ENCODE results near the gene OPCML.

The OPCML gene

DNA sequence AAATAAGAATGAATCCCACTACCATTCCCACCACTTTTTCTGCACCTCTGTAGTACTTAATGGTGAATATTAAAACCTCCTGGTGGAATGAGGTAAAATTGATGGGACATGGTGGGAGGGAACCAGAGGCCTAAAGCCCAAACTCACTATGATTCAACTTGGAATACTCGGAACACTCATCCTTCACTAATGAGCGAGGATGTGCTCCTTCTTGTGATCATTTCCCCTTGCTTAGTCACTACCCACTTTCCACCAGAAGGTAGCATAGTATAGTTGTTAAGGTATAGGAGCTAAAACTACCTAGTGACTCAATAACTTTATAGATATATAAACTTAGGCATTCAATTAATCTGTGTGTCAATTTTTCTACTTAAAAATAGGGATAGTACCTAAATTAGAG lies 728.9 kb downstream of the OPCML start:
- DNase-seq (ENCODE audit: low read depth, low spot score) = no peak

- no peak for DNase-seq (ENCODE audit: low read depth, low spot score)
These were observed 729.4 kb downstream of the OPCML start for GRCh38 chr11:132802947-132803346.

DNA sequence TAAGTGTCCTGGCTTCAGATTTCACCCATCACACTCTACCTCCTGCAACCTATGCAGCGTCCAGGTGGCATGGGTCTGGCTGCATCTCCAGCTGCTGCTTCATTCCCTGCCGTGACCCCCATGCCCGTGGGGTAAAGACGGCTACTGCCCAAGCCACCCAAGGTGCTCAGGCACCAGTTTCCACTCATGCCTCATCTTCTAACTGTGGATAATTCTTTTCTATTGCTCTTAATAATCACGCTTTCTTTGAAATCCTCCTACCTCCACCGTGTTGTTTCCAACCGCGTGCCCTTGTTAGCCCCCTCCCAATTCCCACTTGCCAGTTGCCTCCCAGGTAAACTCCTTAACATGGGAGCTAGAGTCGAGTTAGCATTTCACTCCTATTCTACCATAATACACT lies 738.5 kb downstream of the OPCML start:
- no peak for DNase-seq (ENCODE audit: low read depth, low spot score)

- DNase-seq (ENCODE audit: low read depth, low spot score) = no peak
These were observed 739.8 kb downstream of the OPCML start for GRCh38 chr11:132792341-132793140.

GRCh38 chr11:132790971-132791370 lies 741.3 kb downstream of the OPCML start:
- DNase-seq (ENCODE audit: low read depth, low spot score) = no peak

GRCh38 chr11:132790466-132790865 lies 741.8 kb downstream of the OPCML start:
- no peak for DNase-seq (ENCODE audit: low read depth, low spot score)

DNA sequence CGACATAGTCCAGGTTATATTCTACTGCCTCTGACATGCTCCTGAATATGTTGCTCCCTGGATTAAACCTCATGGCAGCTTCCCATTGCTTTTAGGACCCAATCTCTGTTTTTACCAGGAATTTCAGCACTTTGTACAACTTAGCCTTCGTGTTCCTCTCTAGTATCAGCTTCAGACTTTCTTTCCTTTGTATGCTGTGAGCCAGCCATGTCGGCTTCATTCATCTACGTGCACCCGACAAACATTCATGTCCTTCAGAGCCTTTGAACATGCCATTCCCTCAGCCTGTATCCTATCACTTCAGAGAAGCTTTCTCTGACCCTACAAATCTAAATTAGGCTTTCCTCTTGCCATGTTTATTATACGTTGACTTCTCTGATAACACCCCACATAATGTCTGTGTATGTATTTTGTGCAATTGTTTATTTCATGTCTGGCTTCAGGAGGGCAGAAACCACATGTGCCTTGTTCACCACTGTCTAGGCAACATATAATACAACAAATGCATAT lies 743.4 kb downstream of the OPCML start:
- no peak for DNase-seq (ENCODE audit: low read depth, low spot score)

DNA sequence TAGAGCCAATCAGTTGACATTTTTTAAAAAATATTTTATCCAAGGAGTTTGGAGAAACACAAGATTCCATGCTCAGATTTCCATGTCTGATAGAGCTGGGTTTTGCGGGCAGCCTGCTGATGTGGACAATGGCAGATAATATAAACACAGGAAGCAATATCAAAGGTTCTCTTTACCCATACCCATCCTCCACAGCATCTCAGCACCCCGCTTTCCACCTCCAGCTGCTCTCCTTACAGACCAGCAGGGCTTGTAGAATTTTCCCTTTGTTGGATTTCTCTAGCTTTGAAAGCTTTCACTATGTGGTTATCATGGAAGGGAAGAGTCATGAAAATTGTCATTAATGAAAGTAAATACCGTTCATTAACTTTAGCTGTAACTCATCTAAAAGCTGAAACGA lies 746.4 kb downstream of the OPCML start:
- DNase-seq (ENCODE audit: low read depth, low spot score) = no peak

DNA sequence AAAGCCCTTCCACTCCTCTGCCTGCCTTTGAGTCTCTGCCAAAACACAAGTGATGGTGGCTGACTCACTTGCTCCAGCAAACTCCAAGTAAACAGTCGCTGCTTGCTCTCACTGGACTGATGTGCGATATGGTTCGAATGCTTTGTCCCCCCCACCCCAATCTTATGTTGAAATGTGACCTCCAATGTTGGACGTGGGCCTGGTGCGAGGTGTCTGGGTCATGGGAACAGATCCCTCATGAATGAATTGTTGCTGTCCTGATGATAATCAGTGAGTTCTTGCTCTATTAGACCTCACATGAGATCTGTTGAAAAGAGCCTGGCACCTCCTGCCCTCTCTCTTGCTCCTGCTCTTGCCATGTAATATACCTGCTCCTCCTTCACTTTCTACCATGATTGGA lies 747.9 kb downstream of the OPCML start:
- no peak for DNase-seq (ENCODE audit: low read depth, low spot score)

DNA sequence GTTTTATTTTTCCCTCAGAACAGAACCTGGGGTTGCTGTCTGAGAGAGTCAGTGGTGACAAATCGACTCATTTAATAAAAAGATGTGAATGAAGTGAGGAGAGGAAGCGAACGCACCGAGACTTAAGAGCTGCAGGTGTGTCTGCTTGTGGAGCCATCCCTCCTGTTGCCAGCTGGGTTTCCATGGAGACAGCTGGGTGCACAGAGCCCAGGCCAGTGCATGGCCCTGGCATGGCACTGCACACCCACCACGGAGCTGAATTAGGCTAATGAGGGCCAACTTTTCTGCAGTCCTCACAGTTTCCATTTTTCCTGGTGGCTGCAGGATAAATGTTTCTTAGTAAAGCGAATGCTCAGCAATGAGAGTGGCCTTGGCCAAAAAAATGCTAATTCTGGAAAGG lies 750.2 kb downstream of the OPCML start:
- DNase-seq (ENCODE audit: low read depth, low spot score) = no peak

- no peak for DNase-seq (ENCODE audit: low read depth, low spot score)
These were observed 752.3 kb downstream of the OPCML start for GRCh38 chr11:132780046-132780445.

DNA sequence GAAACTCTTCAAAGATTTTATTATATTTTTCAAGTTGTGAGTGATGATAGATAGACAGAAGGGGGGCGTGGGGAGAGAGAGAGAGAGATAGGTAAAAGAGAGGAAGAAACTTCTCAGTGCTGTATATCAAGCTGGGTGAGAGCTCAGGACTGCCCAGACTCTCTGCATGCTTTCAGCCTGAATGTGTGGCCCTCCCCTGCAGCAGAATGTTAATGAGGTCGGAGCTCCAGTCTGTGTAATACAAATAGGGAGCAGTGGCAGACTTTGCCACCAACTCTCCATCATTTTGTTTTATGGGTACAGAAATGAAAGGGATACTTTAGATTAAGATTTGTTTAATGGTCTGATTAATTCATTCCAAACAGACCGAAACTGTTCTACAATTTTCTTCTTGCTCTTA lies 752.8 kb downstream of the OPCML start:
- DNase-seq (ENCODE audit: low read depth, low spot score) = no peak

- no peak for DNase-seq (ENCODE audit: low read depth, low spot score)
These were observed 755.0 kb downstream of the OPCML start for GRCh38 chr11:132777067-132777975.

DNA sequence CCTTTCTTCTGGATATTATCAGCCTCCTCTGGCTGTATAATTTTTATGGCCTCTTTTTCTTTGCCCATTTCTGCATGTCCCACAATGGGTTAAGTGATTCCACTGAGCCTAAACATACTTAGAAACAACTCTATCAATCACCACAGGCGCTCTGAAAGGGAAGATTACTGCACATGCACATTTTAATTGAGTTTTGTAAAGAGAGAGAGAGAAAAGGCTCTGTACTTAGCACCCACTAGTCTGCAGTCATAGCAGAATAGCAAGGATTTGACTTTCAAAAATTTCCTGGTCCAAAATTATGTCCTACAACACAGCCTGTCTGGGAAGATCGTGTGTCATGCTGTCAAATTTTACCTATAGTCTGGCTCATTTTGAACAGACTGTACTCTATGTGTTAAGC lies 758.5 kb downstream of the OPCML start:
- no peak for DNase-seq (ENCODE audit: low read depth, low spot score)

DNA sequence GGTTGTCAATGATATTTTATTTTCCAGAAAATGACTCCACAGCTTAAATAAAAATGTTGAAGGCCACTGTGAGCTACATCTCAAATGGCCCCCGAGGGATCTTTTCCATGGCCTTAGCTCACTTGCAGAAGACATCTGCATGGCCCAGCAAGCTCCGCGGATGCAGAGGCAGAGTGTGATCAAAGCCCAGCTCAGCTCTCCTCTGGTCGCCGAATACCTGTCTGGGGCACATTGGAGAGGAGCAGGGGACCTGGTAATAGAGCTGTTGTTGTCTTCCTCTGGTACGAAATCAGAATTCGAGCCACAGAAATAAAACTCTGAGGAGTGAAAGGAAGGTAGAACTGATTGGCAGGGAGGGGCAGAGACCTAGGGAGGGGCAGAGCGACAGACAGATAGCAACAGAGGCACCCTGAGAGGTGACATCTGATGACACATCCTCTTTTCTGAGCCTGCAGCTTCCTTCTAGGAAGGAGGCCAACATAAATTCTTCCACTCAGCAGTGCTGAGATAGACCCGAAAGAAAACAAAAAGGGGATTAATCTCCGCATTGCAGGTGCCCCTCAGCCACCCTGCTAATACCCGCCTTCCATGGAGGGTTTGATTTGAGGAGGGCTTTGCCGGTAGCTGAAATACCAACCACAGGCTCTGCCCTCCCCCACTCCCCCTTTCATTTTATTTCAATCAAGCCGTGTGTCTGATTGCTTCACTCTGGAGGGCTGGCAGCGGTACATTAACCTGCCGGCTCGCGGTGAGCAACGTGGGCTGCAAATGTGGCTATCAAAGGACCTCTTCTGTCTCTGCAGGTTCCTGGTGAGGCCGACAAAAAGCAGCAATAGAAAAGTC lies 759.4 kb downstream of the OPCML start:
- DNase-seq (ENCODE audit: low read depth, low spot score) = no peak

DNA sequence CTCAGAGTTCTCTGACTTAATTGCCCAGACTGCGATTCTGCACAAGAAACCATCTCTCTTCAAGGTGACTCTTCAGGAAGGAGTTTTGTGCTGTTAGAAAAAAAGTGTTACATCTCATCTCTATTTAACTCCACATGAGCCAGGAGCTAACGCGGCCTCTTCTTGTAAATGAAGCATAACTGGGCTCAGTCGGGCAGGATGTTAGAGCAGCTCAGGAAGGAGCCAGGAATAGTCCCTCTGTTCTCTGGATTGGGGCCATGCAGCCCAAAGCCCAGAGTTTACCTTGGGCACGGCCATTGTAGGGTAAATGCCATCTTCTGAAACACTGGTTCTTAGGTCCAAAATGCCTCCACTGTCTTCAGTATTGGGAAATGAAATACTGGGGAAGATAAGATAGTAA lies 760.6 kb downstream of the OPCML start:
- DNase-seq (ENCODE audit: low read depth, low spot score) = no peak

GRCh38 chr11:132770829-132771530 lies 761.3 kb downstream of the OPCML start:
- DNase-seq (ENCODE audit: low read depth, low spot score) = no peak

DNA sequence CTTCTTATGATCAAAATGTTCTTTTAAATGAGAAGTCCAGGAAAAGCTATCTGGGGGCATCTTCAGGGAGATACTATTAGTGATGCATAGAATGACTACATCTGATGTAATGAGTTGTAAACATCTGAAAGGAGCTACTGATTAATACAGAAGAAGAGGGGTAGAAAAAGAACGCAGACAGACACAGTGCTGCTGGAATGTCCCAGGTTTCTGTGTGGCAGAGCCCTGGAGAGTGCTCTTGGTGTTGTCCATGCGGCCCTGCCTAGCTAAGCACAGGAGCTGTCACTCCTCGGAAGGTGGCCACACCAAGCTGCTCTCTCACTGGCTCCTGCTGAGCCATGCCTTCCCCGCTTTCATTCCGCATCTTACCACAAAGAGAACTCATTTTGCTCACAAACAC lies 768.8 kb downstream of the OPCML start:
- DNase-seq (ENCODE audit: low read depth, low spot score) = no peak

GRCh38 chr11:132755934-132756333 lies 776.4 kb downstream of the OPCML start:
- no peak for DNase-seq (ENCODE audit: low read depth, low spot score)

- DNase-seq (ENCODE audit: low read depth, low spot score) = no peak
These were observed 780.6 kb downstream of the OPCML start for GRCh38 chr11:132751516-132752250.

All from brain pericyte (primary cell).